ENCODE results near the gene WBP2. TPM values are rescaled to one million over a fixed set of nuclear protein-coding genes. Genes with fewer than 3 reads are reported as not detected.

The WBP2 gene
- total RNA-seq, 2 experiments from 2014 or later = 29.9 to 117 TPM

DNA sequence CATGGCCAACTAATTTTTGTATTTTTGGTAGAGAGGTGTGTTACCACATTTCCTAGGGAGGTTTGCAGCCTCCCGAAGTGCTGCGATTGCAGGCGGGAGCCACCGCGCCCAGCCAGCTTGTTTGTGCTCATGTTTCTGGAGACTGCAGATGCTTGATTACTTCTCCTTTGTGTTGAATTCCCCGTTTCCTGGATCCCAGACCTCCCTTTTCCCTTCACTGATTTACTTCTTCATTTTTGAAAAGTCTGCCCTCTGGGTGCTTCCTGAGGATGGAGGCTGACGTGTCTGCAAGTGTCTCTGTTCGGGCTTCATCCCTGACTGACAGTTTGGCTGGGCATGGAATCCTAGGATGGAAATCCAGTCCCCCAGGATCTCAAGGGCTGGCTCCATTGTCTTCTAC is 30.3 kb upstream of the WBP2 start:
- TF ChIP-seq CTCF (conservative IDR thresholded peaks at IDR 0.05; ENCODE audit: low read length) (no peak), EZH2phosphoT487 (IDR thresholded peaks at IDR 0.05; ENCODE audit: borderline replicate concordance, low read depth, low read length) (no peak)
- POLR2A ChIA-PET = interaction anchor here (0.6 to 1.1 kb wide), 2 partner anchors 12 to 19 kb away, joined by 3 read pairs; partner anchors contain the start of gene MRPL38
- CTCF ChIA-PET (ENCODE audit: unreplicated experiment) = no interaction called here

GRCh38 chr17:75881678-75882454 is 26.7 kb upstream of the WBP2 start:
- no peaks in the 10 kb centered on the region for H3K36me3 ChIP-seq (ENCODE audit: insufficient read depth, low read length)
- no peak overlapping the region for H3K4me3 ChIP-seq (ENCODE audit: low read depth, low read length, poor library complexity, severe bottlenecking)
- H3K9me2 ChIP-seq (ENCODE audit: insufficient read depth, low read length) = no peaks in the 10 kb centered on the region
- ChIA-PET CTCF (ENCODE audit: unreplicated experiment) (no interaction called here), POLR2A (interaction anchor here (0.6 to 0.7 kb wide), 3 partner anchors 43 to 84 kb away, joined by 3 to 6 read pairs (median 3); no protein-coding TSS in a partner anchor)
- no peaks in the 10 kb centered on the region for H3K79me2 ChIP-seq (ENCODE audit: insufficient read depth, low read depth, low read length)
- no peaks in the 10 kb centered on the region for H3K9me3 ChIP-seq (ENCODE audit: low read length)
- TF ChIP-seq EZH2phosphoT487 (IDR thresholded peaks at IDR 0.05; ENCODE audit: borderline replicate concordance, low read depth, low read length) = no peak
- no peaks in the 10 kb centered on the region for H4K20me1 ChIP-seq (ENCODE audit: insufficient read depth, low read length)
- H3K27ac ChIP-seq (ENCODE audit: low read depth, low read length, poor library complexity, severe bottlenecking) = no peak overlapping the region
- no peak overlapping the region for H3K4me2 ChIP-seq (ENCODE audit: low read length)
- H3K4me1 ChIP-seq (ENCODE audit: insufficient read depth, low read length, poor library complexity, severe bottlenecking) = peaks cover 12% of the 10 kb centered on the region
- BruUV-seq (replicated peaks) = no TSS peak
- intact Hi-C loops (cut with micrococcal nuclease; ENCODE audit: unreplicated experiment) = no loop called here
- H2AFZ ChIP-seq (ENCODE audit: low read length) = no peak overlapping the region
- no peak for DNase-seq (ENCODE audit: low spot score)

More for the DNA sequence above, 30.3 kb upstream of the WBP2 start:
- H2AFZ ChIP-seq (ENCODE audit: low read length) = no peak overlapping the region
- no peak overlapping the region for H3K4me3 ChIP-seq (ENCODE audit: low read depth, low read length, poor library complexity, severe bottlenecking)
- no TSS peak for BruUV-seq (replicated peaks)
- no peaks in the 10 kb centered on the region for H3K9me3 ChIP-seq (ENCODE audit: low read length)
- peaks cover 18% of the 10 kb centered on the region for H3K36me3 ChIP-seq (ENCODE audit: insufficient read depth, low read length)
- DNase-seq (ENCODE audit: low spot score) = no peak
- no peak overlapping the region for H3K4me2 ChIP-seq (ENCODE audit: low read length)
- intact Hi-C loops (cut with micrococcal nuclease; ENCODE audit: unreplicated experiment) = no loop called here
- no peaks in the 10 kb centered on the region for H3K4me1 ChIP-seq (ENCODE audit: insufficient read depth, low read length, poor library complexity, severe bottlenecking)
- no peak overlapping the region for H3K27ac ChIP-seq (ENCODE audit: low read depth, low read length, poor library complexity, severe bottlenecking)
- H3K79me2 ChIP-seq (ENCODE audit: insufficient read depth, low read depth, low read length) = no peaks in the 10 kb centered on the region
- H4K20me1 ChIP-seq (ENCODE audit: insufficient read depth, low read length) = no peaks in the 10 kb centered on the region
- no peaks in the 10 kb centered on the region for H3K9me2 ChIP-seq (ENCODE audit: insufficient read depth, low read length)

DNA sequence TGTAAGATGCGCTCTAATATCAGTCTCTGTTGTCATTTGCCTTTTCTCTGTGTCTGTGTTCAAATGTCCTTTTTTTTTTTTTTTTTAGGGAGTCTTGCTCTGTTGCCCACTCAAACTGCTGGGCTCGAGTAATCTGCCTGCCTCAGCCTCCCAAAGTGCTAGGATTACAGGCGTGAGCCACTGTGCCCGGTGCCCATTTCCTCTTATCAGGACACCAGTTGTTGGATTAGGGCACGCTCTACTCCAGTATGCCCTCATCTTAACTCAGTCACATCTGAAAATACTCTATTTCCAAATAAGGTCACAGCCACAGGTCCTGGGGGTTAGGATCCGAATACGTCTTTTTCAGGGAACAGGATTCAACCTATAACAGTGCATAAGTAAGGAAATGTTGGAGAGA is 25.1 kb upstream of the WBP2 start:
- H3K4me1 ChIP-seq (ENCODE audit: insufficient read depth, low read length, poor library complexity, severe bottlenecking) = peaks cover 28% of the 10 kb centered on the region
- TF ChIP-seq CTCF (conservative IDR thresholded peaks at IDR 0.05; ENCODE audit: low read length) = no peak
- TF ChIP-seq EZH2phosphoT487 (IDR thresholded peaks at IDR 0.05; ENCODE audit: borderline replicate concordance, low read depth, low read length) = no peak
- no peak overlapping the region for H2AFZ ChIP-seq (ENCODE audit: low read length)
- ChIA-PET POLR2A (interaction anchor here (0.7 kb wide), 1 partner anchor 124 kb away, joined by 3 read pairs; no protein-coding TSS in a partner anchor), CTCF (ENCODE audit: unreplicated experiment) (no interaction called here)
- H3K4me2 ChIP-seq (ENCODE audit: low read length) = no peak overlapping the region
- H3K27ac ChIP-seq (ENCODE audit: low read depth, low read length, poor library complexity, severe bottlenecking) = no peak overlapping the region
- no peaks in the 10 kb centered on the region for H3K9me3 ChIP-seq (ENCODE audit: low read length)
- intact Hi-C loops (cut with micrococcal nuclease; ENCODE audit: unreplicated experiment) = no loop called here
- H3K9me2 ChIP-seq (ENCODE audit: insufficient read depth, low read length) = no peaks in the 10 kb centered on the region
- H3K79me2 ChIP-seq (ENCODE audit: insufficient read depth, low read depth, low read length) = no peaks in the 10 kb centered on the region
- no TSS peak for BruUV-seq (replicated peaks)
- no peaks in the 10 kb centered on the region for H4K20me1 ChIP-seq (ENCODE audit: insufficient read depth, low read length)
- H3K36me3 ChIP-seq (ENCODE audit: insufficient read depth, low read length) = no peaks in the 10 kb centered on the region
- no peak for DNase-seq (ENCODE audit: low spot score)
- no peak overlapping the region for H3K4me3 ChIP-seq (ENCODE audit: low read depth, low read length, poor library complexity, severe bottlenecking)

Measured in OCI-LY7 (cell line).